Smooth muscle cell (in vitro differentiated cells): ENCODE measurements around the gene OMP. TPM values are rescaled to one million over a fixed set of nuclear protein-coding genes. Genes with fewer than 3 reads are reported as not detected.

Experiments
- DNase-seq: peaks from one replicate; lab custom pipeline; 2025; ENCODE audit not compliant: unreplicated experiment; lab: John Stamatoyannopoulos, UW
- H2AFZ ChIP-seq: fragments of 200-600 bp; sonication (generic); 2 replicates; pipeline ENCODE4 v1.6.0; 2016; ENCODE audit warnings: antibody characterized with exemption, low read depth, mild to moderate bottlenecking
- H3F3A ChIP-seq: fragments of 200-600 bp; sonication (generic); 2 replicates; pipeline ENCODE4 v1.6.0; 2017; ENCODE audit warnings: antibody characterized with exemption, low read depth
- H3K27ac ChIP-seq: fragments of 200-600 bp; sonication (generic); 2 replicates; pipeline ENCODE4 v1.5.1; 2016; ENCODE audit warnings: low read depth, mild to moderate bottlenecking
- H3K27me3 ChIP-seq: fragments of 200-600 bp; sonication (generic); 2 replicates; pipeline ENCODE4 v1.6.1; 2016; ENCODE audit warnings: low read depth, mild to moderate bottlenecking
- H3K36me3 ChIP-seq: fragments of 200-600 bp; sonication (generic); 2 replicates; pipeline ENCODE4 v1.5.1; 2016; ENCODE audit warnings: low read depth
- H3K4me1 ChIP-seq: fragments of 200-600 bp; sonication (generic); 2 replicates; pipeline ENCODE4 v1.5.1; 2016; ENCODE audit warnings: low read depth
- H3K4me2 ChIP-seq: fragments of 200-600 bp; sonication (generic); 2 replicates; pipeline ENCODE4 v1.6.0; 2016; ENCODE audit warnings: mild to moderate bottlenecking
- H3K4me3 ChIP-seq: fragments of 200-600 bp; sonication (generic); 2 replicates; pipeline ENCODE4 v1.5.1; 2016; ENCODE audit warnings: mild to moderate bottlenecking
- H3K79me2 ChIP-seq: fragments of 200-600 bp; sonication (generic); 2 replicates; pipeline ENCODE4 v1.6.0; 2016; ENCODE audit warnings: low read depth, mild to moderate bottlenecking
- H3K9ac ChIP-seq: fragments of 200-600 bp; sonication (generic); 2 replicates; pipeline ENCODE4 v1.6.0; 2016; ENCODE audit warnings: low read depth
- H3K9me3 ChIP-seq: fragments of 200-600 bp; sonication (generic); replicated peaks from 2 replicates; pipeline ENCODE4 v1.5.1; 2016; ENCODE audit warnings: low read depth
- H4K20me1 ChIP-seq: fragments of 200-600 bp; sonication (generic); 2 replicates; pipeline ENCODE4 v1.6.0; 2016; ENCODE audit warnings: low read depth
- WGBS: methylation state at CpG from one replicate; pipeline ENCODE4 v1.1.7; 2016; ENCODE audit warnings: low lambda C conversion rate; 5-methylcytosine and 5-hydroxymethylcytosine counted together
- polyA plus RNA-seq: library from polyadenylated mRNA; unstranded; fragments of >200 nt; fragmentation: Nextera tagmentation; extraction: Ambion mirVana; gene quantifications from 2 replicates; pipeline ENCODE4 v1.2.1, GENCODE V29; 2016
- total RNA-seq: library from RNA; depleted of rRNA; stranded (reverse); fragments of >200 nt; gene quantifications from 2 replicates; pipeline ENCODE4 v1.2.3, GENCODE V29; 2014
- TF ChIP-seq, protein P1 (sequence below): fragments of 200-600 bp; sonication (generic); IDR thresholded peaks from 2 replicates; pipeline ENCODE4 v1.5.1; 2017; ENCODE audit warnings: borderline replicate concordance, mild to moderate bottlenecking, antibody characterized with exemption; ENCODE audit not compliant: insufficient read depth, poor library complexity, severe bottlenecking

Gene OMP, protein sequence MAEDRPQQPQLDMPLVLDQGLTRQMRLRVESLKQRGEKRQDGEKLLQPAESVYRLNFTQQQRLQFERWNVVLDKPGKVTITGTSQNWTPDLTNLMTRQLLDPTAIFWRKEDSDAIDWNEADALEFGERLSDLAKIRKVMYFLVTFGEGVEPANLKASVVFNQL
- total RNA-seq, result 2.1 TPM in 1 of 2 replicates, not detected in the other
- not detected in 2 replicates for polyA plus RNA-seq

DNA sequence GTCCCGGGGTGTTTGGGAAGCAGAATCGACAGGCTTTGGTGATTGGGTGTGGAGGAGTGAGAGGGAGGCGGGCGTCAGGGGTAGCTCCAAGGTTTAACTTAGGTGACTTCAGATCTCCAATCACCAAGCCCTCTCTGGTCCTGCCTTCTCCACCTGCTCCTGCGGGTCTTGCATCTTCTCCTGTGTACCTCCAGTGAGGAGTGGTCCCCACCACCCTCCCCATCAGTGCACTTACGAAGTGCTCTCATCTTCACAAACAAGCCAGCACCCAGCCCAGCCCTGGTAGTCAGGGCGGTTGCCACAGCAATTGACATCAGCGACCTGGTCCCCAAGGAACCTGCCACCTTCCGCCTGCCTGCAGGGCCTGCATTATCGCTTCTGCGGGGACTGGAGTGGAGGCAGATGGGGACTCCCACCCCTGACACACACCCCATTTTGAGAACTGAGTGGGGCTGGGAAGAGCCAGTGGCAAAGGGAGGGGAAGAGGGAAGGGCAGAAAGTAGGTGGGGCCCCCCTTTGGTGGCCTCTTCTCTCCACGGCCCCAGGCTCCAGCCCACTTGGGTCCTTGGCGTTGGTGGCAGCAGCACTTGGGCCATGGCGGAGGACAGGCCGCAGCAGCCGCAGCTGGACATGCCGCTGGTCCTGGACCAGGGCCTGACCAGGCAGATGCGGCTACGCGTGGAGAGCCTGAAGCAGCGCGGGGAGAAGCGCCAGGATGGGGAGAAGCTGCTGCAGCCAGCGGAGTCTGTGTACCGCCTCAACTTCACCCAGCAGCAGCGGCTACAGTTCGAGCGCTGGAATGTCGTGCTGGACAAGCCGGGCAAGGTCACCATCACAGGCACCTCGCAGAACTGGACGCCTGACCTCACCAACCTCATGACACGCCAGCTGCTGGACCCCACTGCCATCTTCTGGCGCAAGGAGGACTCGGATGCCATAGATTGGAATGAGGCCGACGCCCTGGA is at the start of gene OMP:
TSS of gene OMP (plus strand) at position 595 of the 965 bp plus-strand sequence. CDS start at position 595, 0 bp downstream.
- H3K9ac ChIP-seq, result no peak within 1 kb of the TSS
- DNase-seq, result no peak

DNA sequence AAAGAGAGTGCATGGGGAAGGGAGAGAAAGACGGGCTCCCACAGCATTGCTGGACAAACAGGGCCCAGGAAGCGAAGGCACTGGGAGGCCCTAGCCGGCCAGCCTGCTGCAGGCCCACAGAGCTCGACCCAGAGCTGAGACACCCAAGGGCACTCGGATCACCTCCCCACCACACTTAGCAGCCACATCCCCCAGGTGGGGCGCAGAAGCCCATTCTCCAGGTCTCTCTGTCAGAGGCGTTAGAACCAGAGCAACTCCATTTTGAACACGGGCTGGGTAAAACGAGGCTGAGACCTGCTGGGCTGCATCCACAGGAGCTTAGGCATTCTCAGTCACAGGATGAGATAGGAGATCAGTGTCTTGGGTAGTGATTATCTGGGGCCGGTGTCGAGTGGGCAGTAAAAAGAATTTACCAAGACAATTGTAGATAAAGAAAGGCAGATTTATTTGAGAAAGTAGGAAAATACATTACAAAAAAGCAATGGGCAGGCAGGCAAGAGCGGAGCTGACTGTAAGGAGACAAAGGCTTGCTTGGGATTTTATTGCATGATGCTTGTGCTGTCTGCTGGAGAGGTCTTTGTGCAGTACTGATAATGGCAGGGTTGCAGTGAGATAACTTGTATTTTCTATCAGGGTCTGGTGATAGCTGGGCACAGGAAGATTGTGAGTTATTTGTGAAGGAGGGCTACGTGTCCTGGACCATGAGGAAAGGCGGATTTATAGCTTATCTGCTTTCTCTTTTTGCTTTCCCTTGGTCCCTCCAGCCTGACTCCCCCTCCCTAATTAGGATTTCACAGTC is 49.2 kb upstream of the OMP start:
- Histone ChIP-seq H3F3A (no peaks in the 10 kb centered on the region), H3K79me2 (no peaks in the 10 kb centered on the region), H3K4me2 (no peak overlapping the region), H3K27me3 (no peaks in the 10 kb centered on the region), H3K9ac (no peak overlapping the region), H3K27ac (no peak overlapping the region), H2AFZ (no peak overlapping the region), H3K36me3 (no peaks in the 10 kb centered on the region), H3K4me3 (no peak overlapping the region), H4K20me1 (no peaks in the 10 kb centered on the region), H3K9me3 (no peaks in the 10 kb centered on the region), H3K4me1 (no peaks in the 10 kb centered on the region)
- TF ChIP-seq, protein P1, sequence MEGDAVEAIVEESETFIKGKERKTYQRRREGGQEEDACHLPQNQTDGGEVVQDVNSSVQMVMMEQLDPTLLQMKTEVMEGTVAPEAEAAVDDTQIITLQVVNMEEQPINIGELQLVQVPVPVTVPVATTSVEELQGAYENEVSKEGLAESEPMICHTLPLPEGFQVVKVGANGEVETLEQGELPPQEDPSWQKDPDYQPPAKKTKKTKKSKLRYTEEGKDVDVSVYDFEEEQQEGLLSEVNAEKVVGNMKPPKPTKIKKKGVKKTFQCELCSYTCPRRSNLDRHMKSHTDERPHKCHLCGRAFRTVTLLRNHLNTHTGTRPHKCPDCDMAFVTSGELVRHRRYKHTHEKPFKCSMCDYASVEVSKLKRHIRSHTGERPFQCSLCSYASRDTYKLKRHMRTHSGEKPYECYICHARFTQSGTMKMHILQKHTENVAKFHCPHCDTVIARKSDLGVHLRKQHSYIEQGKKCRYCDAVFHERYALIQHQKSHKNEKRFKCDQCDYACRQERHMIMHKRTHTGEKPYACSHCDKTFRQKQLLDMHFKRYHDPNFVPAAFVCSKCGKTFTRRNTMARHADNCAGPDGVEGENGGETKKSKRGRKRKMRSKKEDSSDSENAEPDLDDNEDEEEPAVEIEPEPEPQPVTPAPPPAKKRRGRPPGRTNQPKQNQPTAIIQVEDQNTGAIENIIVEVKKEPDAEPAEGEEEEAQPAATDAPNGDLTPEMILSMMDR, result no peak
- DNase-seq, result no peak
- 71% methylated on average over 14 of the region's 14 CpGs for WGBS

More for the DNA sequence above, at the start of gene OMP:
- Histone ChIP-seq H3K4me3 (no peak within 1 kb of the TSS), H3F3A (no peaks in the 10 kb centered on the region), H3K9me3 (no peaks in the 10 kb centered on the region), H3K79me2 (no peaks in the 10 kb centered on the region), H4K20me1 (peaks cover 8% of the 10 kb centered on the region), H3K27ac (no peak within 1 kb of the TSS), H3K4me2 (no peak within 1 kb of the TSS), H3K27me3 (no peaks in the 10 kb centered on the region), H2AFZ (no peak within 1 kb of the TSS), H3K36me3 (no peaks in the 10 kb centered on the region), H3K4me1 (no peaks in the 10 kb centered on the region)
- TF ChIP-seq, protein P1, result no peak
- 96% methylated on average over 34 of the region's 37 CpGs for WGBS

DNA sequence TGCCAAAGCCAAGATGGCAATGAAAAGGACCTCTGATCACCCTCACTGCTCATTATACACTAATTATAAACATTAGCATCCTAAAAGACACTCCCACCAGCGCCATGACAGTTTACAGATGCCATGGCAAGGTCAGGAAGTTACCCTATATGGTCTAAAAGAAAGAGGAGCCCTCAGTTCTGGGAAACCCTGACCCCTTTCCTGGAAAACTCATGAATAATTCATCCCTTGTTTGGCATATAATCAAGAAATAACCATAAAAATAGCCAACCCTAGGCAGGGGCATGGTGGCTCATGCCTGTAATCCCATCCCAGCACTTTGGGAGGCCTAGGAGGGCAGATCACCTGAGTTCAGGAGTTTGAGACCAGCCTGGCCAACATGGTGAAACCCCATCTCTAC is 48.6 kb upstream of the OMP start:
- Histone ChIP-seq H4K20me1 (no peaks in the 10 kb centered on the region), H3K9me3 (no peaks in the 10 kb centered on the region), H3K27me3 (no peaks in the 10 kb centered on the region), H3K27ac (no peak overlapping the region), H3K79me2 (no peaks in the 10 kb centered on the region), H3K4me1 (no peaks in the 10 kb centered on the region), H3K9ac (no peak overlapping the region), H3K4me3 (no peak overlapping the region), H2AFZ (no peak overlapping the region), H3K4me2 (no peak overlapping the region), H3K36me3 (no peaks in the 10 kb centered on the region), H3F3A (no peaks in the 10 kb centered on the region)
- DNase-seq, result no peak
- WGBS, result 76% methylated on average over 1 of the region's 1 CpG
- TF ChIP-seq, protein P1, result no peak
